GM19035 (cell line): ENCODE measurements around the gene CCDC126.
A peak's percentile ranks its signal among the peaks of the same experiment; 100 is the strongest.
"Not testable (repeated sequence)": the region's sequence is repeated elsewhere in the genome, so short reads cannot be mapped to it uniquely, and the experiment has no call there.

ENCODE experiments used
- ATAC-seq: cut with Tn5 transposase; IDR thresholded peaks from one replicate; pipeline ENCODE4 v1.9.1; 2021; ENCODE audit not compliant: unreplicated experiment

Gene CCDC126

DNA sequence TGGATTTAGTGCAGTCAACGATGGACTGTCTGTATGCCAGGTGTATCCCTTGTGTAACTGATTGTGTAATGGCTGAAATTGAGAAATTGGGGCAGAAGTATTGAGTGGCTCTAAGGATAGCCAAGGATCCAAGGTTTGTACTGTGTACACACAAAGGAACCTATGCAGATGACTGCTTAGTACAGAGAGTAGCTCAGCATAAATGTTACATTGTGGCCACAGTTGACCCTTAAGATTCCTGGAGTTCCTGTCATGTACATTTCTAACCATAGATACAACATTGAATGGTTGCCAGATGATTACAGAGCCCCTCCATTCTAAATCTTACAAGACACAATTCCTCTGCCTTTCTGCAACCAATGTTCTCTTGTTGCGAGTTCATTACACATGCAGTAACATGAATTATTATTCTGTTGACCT, 25.3 kb downstream of the CCDC126 start:
- ATAC-seq: no peak

DNA sequence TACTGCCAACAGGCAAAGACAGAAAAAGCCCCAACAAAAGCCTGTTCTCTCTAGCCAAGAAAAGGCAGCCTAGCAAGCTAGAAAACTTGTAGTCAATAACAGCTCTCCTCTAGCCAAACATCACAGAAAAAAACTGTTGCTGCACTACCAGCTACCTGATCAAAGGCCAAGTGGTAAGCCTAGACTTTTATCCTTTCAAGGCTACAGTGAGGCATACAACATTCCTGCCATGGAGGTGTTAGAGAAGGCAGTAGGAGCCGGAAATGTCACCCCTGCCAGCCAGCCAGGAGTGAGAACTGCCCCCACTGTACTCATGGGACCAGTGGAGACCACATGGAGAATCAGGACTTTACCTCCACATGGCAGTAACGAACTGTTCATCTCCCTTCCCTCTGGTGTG, 31.2 kb downstream of the CCDC126 start:
- ATAC-seq: no peak

- no peak for ATAC-seq
Observed at GRCh38 chr7:23633417-23633816, 36.2 kb downstream of the CCDC126 start.

GRCh38 chr7:23645822-23646221, 48.6 kb downstream of the CCDC126 start:
- ATAC-seq: no peak

GRCh38 chr7:23653942-23654341, 56.8 kb downstream of the CCDC126 start:
- ATAC-seq: no peak

GRCh38 chr7:23654508-23654907, 57.3 kb downstream of the CCDC126 start:
- no peak for ATAC-seq

- no peak for ATAC-seq
Observed at GRCh38 chr7:23655433-23655832, 58.3 kb downstream of the CCDC126 start.

DNA sequence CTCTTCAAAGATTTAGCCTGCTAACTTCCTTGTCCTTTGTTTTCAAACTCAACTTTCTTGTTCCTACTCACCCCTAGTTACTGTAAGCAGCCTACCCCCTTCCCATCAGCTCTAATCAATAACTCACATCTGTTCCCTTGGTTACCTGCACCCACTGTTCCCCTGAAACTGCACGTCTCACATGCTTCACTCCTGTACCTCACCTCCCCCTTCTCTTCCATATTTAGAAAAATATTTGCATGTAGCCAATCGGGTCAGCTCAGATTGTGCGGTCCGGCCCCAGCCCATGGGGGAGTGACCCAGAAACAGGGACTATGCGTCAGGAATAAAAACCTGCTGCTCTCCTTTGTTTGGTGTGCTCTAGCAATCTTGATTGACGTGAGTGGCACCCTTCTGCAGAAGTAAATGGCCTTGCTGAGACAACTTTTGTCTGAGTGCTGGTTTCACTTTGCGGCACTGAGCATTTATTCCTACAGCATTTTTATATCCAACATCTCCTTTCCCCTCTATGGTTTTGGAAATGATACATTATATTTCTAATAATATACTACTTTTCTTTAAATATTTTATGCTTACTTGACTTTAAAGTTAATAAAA, 61.7 kb downstream of the CCDC126 start:
- ATAC-seq: no peak

DNA sequence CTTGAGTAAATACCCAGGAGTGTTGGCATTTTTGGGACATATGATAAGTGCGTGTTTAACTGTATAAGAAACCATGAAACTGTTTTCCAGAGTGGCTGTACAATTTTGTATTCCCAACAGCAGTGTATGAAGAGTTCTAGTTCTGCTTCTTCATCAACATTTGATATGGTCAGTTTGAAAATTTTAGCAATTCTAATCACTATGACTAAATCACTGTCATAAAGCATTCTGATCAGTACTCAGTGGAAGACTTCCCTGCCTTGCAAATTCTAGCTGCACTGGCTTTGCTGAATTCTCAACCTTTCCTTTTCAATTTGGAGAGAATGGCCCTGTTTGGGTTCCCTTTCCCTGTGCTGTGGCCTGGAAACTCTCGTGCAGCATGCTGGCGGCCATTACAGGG, 64.2 kb downstream of the CCDC126 start:
- ATAC-seq: no peak

DNA sequence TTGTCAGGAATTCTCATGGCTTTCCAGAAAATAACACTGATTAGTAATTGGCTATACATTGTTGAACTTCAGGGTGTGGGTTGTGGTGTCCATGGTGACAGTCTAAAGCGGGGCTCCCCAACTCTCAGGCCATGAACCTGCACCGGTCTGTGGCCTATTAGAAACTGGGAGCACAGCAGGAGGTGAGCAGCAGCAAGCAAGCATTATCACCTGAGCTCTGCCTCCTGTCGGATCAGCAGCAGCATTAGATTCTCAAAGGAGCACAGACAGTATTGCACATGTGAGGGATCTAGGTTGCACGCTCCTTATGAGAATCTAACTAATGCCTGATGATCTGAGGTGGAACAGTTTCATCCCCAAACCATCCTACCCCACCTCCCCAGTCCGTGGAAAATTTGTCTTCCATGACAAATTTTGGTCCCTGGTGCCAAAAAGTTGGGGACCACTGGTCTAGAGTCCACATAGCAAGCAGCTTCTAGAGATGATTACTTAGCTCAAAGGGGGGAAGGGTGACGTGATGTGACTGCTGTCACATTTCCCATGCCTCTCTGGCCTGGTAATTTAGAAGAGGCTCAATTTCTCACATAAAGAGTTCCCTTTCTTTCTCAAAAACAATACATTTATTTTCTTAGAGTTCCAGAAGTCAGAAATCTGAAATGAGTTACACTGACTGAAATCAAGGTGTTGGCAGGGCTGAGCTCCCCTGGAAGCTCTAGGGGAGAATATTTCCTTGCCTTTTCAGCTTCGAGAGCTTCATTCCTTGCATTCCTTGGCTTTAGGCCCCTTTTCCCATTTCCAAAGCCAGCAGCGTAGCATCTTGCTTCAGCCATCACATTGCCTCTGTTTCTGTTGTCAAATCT, 65.2 kb downstream of the CCDC126 start:
- ATAC-seq: no peak

DNA sequence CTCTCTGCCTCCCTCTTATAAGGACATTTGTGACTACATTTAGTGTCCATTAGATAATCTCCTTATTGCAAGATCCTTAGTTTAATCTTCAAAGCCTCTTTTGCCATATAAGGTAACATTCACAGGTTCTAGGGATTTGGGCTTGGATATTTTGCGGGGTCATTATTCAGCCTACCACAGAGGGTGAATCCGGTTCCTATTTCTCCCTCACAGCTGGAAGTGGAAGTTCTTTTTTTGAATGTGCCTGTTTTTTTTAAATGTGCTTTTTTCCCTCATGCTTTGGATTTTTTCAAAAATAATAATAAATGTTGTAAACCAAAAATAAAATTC, 65.8 kb downstream of the CCDC126 start:
- no peak for ATAC-seq

DNA sequence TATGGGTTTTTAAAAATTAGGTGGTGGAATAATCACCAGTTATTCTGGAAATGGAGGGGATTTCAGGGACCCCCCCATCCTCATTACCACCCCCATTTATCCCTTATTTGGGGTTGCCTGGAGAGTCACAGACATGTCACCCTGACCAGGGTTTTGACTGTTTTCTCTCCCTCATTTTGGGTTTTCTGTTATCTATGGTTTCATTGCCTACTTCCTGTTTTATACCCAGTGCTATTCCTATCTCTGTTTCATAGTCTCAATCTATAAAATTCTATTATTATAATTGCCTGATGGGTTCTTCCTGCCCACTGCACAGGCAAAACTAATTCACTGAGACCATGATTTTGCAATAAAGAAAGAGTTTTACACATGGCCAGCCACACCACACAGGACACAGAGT, 66.9 kb downstream of the CCDC126 start:
- ATAC-seq: no peak

- no peak for ATAC-seq
Observed at GRCh38 chr7:23672033-23672432, 74.9 kb downstream of the CCDC126 start.

DNA sequence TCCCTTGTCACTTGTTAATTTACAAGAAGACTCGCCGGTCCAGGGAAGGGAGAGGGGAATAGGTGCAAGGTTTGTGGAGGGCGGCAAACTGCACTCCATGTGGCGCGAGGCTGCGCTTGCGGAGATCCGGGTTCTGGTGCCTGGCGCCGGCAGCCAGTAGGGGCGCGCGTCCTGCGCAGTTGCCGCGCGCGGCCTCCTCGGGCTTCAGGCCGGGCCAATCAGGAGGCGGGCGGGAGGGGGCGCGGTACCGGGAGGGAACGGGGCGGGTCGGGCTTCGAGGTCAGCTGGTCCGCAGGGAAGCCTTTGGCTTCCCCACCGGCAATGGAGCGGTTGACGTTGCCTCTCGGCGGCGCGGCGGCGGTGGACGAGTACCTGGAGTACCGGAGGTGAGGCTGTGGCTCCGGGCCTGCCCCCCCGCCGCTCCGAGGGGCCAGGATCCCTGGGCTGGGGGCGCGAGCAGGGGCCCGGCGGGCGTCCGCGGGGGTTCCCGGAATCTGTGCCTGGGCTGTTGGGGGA, 82.8 kb downstream of the CCDC126 start, which contains the start of gene FAM221A:
Gene FAM221A (plus strand): TSS at position 302 of the 516 bp plus-strand sequence. CDS start 20 bp downstream, at position 322.
- peak; percentile 96 for ATAC-seq

DNA sequence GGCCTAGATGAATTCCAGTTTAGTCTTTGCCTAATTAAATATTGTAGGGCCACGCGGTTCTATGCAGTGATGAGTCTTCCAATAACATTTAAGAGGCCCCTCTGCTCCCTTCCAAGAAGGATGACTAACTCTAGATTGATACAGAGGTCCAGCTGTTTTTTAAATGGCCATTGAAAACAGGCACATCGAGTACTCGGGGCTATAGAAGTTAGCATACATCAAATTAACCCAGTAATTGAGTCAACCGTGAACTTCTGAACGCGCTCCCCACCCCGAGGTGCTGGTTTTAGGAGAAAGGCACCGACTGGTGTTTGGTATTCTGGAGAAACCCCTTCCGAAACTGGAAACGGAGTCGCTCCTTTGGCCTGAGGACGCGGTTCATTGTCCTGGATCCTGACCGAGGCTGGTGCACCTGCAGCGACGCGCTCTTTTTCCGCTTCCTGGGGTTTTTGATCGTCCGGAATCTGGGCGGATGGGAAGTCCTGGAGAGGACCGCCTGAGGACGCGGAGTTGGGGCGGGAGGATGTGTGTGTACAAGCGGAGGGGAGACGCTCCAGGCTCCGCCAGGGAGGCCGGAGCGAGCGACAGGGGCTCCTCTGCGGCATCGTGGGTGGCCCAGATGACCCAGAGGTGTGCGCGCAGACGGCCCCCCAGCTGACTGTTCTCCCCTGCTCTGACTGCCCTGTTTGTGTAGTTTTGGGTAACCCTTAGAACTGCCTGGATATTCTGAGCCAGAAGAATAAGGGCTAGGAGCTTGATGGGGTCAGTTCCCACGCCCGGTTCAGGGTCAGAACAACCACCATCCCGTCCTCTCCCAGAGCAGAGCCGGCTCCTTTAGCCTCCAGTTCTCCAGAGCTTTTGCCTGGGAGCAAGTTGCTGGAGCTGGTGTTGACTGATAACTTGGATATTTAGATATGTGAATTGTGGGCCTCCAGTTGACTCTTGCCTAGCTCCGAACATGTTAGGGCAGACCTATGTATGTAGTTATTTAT, 83.5 kb downstream of the CCDC126 start:
- peak; percentile 35 for ATAC-seq

DNA sequence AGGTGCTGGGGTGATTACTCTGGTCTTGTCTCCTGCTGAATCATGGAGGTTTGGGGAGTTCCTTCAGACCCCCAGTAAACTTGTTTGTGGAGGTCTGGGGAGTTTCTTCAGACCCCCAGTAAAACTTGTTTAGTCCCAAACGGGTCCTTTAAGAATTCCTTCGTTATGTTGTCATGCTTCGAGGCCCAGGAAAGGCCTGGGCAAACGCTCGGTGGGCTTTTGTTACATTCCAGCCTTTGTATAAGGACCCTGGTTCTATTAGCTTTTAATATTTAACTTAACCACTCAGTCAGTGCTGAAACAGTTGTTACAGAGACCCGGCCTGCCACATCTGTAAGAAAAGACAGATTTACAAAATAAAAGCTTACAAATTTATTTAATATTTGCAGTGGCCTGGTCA, 86.9 kb downstream of the CCDC126 start:
- ATAC-seq: not testable (repeated sequence)

DNA sequence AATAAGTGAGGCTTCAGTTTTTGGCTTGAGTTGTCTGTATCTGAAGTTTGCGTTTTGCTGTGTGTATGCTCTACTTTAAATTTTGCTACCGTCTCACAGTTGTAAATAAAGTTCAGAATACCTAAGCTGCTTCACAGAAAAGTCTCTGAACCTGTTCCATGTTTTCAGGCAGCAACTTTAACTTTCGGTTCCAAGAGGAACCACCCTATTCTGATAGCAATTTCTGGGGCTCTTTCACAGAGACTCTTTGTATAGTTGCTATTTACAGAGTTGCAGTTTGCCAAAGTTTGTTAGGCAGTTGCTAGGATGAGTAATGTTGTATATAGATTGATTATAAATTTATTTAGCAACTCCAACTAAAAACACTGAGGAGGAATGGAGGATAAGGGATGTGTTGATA, 88.5 kb downstream of the CCDC126 start:
- ATAC-seq: no peak

DNA sequence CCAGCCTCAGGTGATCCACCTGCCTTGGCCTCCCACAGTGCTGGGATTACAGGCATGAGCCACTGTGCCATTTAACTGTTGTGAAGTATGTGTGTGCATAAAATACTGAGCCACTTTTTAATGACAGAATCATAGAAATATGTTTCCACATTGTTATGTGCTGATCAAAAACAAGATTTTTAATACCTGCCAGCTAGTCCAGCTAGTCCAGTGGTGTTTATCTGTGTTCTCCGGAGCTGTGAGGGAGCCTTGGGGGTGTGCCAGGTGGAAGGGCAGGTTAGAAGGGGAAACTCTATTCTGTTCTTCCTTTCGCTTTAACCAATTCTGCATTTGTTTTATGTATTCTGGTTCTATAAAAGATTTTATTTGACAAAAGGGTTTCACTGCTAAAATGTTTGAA, 89.8 kb downstream of the CCDC126 start:
- ATAC-seq: no peak

GRCh38 chr7:23689165-23689564, 92.0 kb downstream of the CCDC126 start:
- no peak for ATAC-seq

DNA sequence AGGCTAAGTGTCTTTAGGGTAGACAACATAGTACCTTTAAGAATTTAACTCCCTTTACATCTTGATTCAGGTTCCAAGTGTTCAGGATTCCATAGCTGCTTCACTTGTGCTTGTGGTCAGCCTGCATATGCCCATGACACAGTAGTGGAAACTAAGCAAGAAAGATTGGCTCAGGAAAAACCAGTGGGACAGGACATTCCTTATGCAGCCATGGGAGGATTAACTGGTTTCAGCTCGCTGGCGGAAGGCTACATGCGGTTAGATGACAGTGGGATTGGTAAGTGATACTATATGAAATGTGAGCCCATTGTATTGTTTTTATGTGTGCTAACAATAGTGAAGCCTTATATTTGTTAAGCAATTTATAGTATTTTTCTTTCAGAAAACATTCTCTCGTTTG, 94.1 kb downstream of the CCDC126 start:
- ATAC-seq: no peak

DNA sequence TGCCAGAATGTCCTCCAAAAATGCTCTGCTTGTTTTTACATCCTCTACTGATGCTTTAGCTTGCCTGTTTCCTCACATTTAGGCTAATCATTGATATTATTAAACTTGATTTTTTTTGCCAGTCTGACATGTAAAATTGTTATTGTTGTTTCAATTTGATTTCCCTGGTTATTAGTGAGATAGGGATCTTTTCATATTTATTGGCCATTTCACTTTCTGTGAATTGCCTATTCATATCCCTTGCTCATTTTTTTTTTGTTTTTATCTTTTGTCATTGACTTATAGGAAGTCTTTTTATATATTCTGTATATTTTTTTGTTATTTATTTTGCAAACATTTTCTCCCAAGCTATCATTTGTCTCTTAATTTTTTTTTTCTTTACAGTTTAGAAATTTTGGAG, 96.0 kb downstream of the CCDC126 start:
- no peak for ATAC-seq
